Measurements from ENCODE around the gene A4GNT. TPM values are rescaled to one million over a fixed set of nuclear protein-coding genes. Genes with fewer than 3 reads are reported as not detected.

The A4GNT gene
- total RNA-seq, 1 donor: not detected

GRCh38 chr3:138079901-138080300, 52.3 kb downstream of the A4GNT start:
- TF ChIP-seq CTCF (IDR thresholded peaks at IDR 0.05; ENCODE audit: extremely low read depth, low read depth, low read length): no peak

GRCh38 chr3:138078901-138079344, 53.3 kb downstream of the A4GNT start:
- TF ChIP-seq CTCF (IDR thresholded peaks at IDR 0.05; ENCODE audit: extremely low read depth, low read depth, low read length): no peak
- H3K4me3 ChIP-seq (ENCODE audit: insufficient read depth, low read length): no peak overlapping the region
- peak overlapping the region; percentile 75 for H3K27ac ChIP-seq (ENCODE audit: low read depth, low read length)
- H3K36me3 ChIP-seq (ENCODE audit: insufficient read depth, low read length): peaks cover 22% of the 10 kb centered on the region
- H3K9me3 ChIP-seq (ENCODE audit: low read depth, low read length): no peaks in the 10 kb centered on the region
- no peaks in the 10 kb centered on the region for H3K27me3 ChIP-seq (ENCODE audit: insufficient read depth, low read length)
- H3K4me2 ChIP-seq (ENCODE audit: insufficient read depth, low read length): peak overlapping the region; percentile 34
- H3K79me2 ChIP-seq (ENCODE audit: insufficient read depth, low read length): no peaks in the 10 kb centered on the region
- H3K4me1 ChIP-seq (ENCODE audit: insufficient read depth, low read length): peaks cover 56% of the 10 kb centered on the region
- peaks cover 4% of the 10 kb centered on the region for H4K20me1 ChIP-seq (ENCODE audit: insufficient read depth, low read length)
- peak; percentile 95 for DNase-seq (ENCODE audit: insufficient read length, low spot score, missing footprints)
- no peak overlapping the region for H2AFZ ChIP-seq (ENCODE audit: low read length)

More at GRCh38 chr3:138079901-138080300, 52.3 kb downstream of the A4GNT start:
- Histone ChIP-seq H3K9me3 (ENCODE audit: low read depth, low read length) (no peaks in the 10 kb centered on the region), H3K4me3 (ENCODE audit: insufficient read depth, low read length) (no peak overlapping the region), H3K27me3 (ENCODE audit: insufficient read depth, low read length) (no peaks in the 10 kb centered on the region), H3K27ac (ENCODE audit: low read depth, low read length) (peak overlapping the region; percentile 56), H3K36me3 (ENCODE audit: insufficient read depth, low read length) (peaks cover 29% of the 10 kb centered on the region), H3K79me2 (ENCODE audit: insufficient read depth, low read length) (no peaks in the 10 kb centered on the region), H3K4me1 (ENCODE audit: insufficient read depth, low read length) (peaks cover 56% of the 10 kb centered on the region), H4K20me1 (ENCODE audit: insufficient read depth, low read length) (peaks cover 4% of the 10 kb centered on the region), H2AFZ (ENCODE audit: low read length) (no peak overlapping the region), H3K4me2 (ENCODE audit: insufficient read depth, low read length) (no peak overlapping the region)
- DNase-seq (ENCODE audit: insufficient read length, low spot score, missing footprints): no peak

GRCh38 chr3:138078096-138078495, 54.1 kb downstream of the A4GNT start:
- TF ChIP-seq CTCF (IDR thresholded peaks at IDR 0.05; ENCODE audit: extremely low read depth, low read depth, low read length): no peak
- H3K4me1 ChIP-seq (ENCODE audit: insufficient read depth, low read length): peaks cover 48% of the 10 kb centered on the region
- no peak for DNase-seq (ENCODE audit: insufficient read length, low spot score, missing footprints)
- no peaks in the 10 kb centered on the region for H3K79me2 ChIP-seq (ENCODE audit: insufficient read depth, low read length)
- H3K4me2 ChIP-seq (ENCODE audit: insufficient read depth, low read length): no peak overlapping the region
- H3K4me3 ChIP-seq (ENCODE audit: insufficient read depth, low read length): no peak overlapping the region
- H3K27ac ChIP-seq (ENCODE audit: low read depth, low read length): peak overlapping the region; percentile 75
- H4K20me1 ChIP-seq (ENCODE audit: insufficient read depth, low read length): peaks cover 4% of the 10 kb centered on the region
- no peak overlapping the region for H2AFZ ChIP-seq (ENCODE audit: low read length)
- H3K27me3 ChIP-seq (ENCODE audit: insufficient read depth, low read length): no peaks in the 10 kb centered on the region
- no peaks in the 10 kb centered on the region for H3K9me3 ChIP-seq (ENCODE audit: low read depth, low read length)
- peaks cover 18% of the 10 kb centered on the region for H3K36me3 ChIP-seq (ENCODE audit: insufficient read depth, low read length)

Other genes with a start within 250 kb of the A4GNT start
- not detected in 2 replicates for gene CLDN18, start 122.2 kb downstream of the A4GNT start, total RNA-seq
- gene DZIP1L, start 16.8 kb downstream of the A4GNT start, total RNA-seq: 32.7 and 42.3 TPM in 2 replicates
- 16.3 and 17.1 TPM in 2 replicates for gene DBR1, start 42.5 kb upstream of the A4GNT start, total RNA-seq
- 45.7 and 59.0 TPM in 2 replicates for gene ARMC8, start 54.9 kb upstream of the A4GNT start, total RNA-seq
- not detected in 2 replicates for gene NME9, start 197.5 kb upstream of the A4GNT start, total RNA-seq
- gene MRAS, start 216.2 kb upstream of the A4GNT start, total RNA-seq: 80.7 and 81.6 TPM in 2 replicates

Measured in osteoblast (primary cell).